Nephron progenitor cell (in vitro differentiated cells): ENCODE data around the gene ASH1L.

Experiments
- DNase-seq: peaks from one replicate; pipeline ENCODE4 v3.0.0; 2021
- H3K27ac Mint-ChIP-seq: 2 replicates; pipeline ENCODE4 v1.8.0; 2021; ENCODE audit warnings: mild to moderate bottlenecking, moderate library complexity, mixed read lengths
- H3K27me3 Mint-ChIP-seq: 2 replicates; pipeline ENCODE4 v1.8.0; 2021; ENCODE audit warnings: mild to moderate bottlenecking, low read depth, mixed read lengths; ENCODE audit not compliant: poor library complexity
- H3K36me3 Mint-ChIP-seq: 2 replicates; pipeline ENCODE4 v1.8.0; 2021; ENCODE audit warnings: low read depth, mixed read lengths
- H3K4me1 Mint-ChIP-seq: 2 replicates; pipeline ENCODE4 v1.8.0; 2021; ENCODE audit warnings: mixed read lengths
- H3K4me3 Mint-ChIP-seq: 2 replicates; pipeline ENCODE4 v1.8.0; 2021; ENCODE audit warnings: mild to moderate bottlenecking, moderate library complexity, mixed read lengths
- H3K9me3 Mint-ChIP-seq: 2 replicates; pipeline ENCODE4 v1.8.0; 2021; ENCODE audit warnings: mild to moderate bottlenecking, moderate library complexity, mixed read lengths
- TF ChIP-seq, protein P1 (sequence below): fragments of 200-600 bp; sonication (generic); IDR thresholded peaks from 2 replicates; pipeline ENCODE4 v1.5.0; 2021; ENCODE audit warnings: antibody characterized with exemption

ASH1L gene

GRCh38 chr1:155316922-155317321 is 245.7 kb downstream of the ASH1L start:
- Mint-ChIP-seq H3K9me3 (no peaks in the 10 kb centered on the region), H3K4me1 (peaks cover 37% of the 10 kb centered on the region), H3K36me3 (peaks cover 38% of the 10 kb centered on the region), H3K27me3 (peaks cover 8% of the 10 kb centered on the region), H3K27ac (peak overlapping the region; percentile 66), H3K4me3 (no peak overlapping the region)
- no peak for DNase-seq
- TF ChIP-seq, protein P1, sequence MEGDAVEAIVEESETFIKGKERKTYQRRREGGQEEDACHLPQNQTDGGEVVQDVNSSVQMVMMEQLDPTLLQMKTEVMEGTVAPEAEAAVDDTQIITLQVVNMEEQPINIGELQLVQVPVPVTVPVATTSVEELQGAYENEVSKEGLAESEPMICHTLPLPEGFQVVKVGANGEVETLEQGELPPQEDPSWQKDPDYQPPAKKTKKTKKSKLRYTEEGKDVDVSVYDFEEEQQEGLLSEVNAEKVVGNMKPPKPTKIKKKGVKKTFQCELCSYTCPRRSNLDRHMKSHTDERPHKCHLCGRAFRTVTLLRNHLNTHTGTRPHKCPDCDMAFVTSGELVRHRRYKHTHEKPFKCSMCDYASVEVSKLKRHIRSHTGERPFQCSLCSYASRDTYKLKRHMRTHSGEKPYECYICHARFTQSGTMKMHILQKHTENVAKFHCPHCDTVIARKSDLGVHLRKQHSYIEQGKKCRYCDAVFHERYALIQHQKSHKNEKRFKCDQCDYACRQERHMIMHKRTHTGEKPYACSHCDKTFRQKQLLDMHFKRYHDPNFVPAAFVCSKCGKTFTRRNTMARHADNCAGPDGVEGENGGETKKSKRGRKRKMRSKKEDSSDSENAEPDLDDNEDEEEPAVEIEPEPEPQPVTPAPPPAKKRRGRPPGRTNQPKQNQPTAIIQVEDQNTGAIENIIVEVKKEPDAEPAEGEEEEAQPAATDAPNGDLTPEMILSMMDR, result no peak

GRCh38 chr1:155313261-155313660 is 249.3 kb downstream of the ASH1L start:
- H3K27me3 Mint-ChIP-seq, result peaks cover 4% of the 10 kb centered on the region
- no peak overlapping the region for H3K4me3 Mint-ChIP-seq
- H3K36me3 Mint-ChIP-seq, result peaks cover 43% of the 10 kb centered on the region
- H3K9me3 Mint-ChIP-seq, result no peaks in the 10 kb centered on the region
- TF ChIP-seq, protein P1, result no peak
- H3K27ac Mint-ChIP-seq, result peak overlapping the region; percentile 18
- H3K4me1 Mint-ChIP-seq, result peaks cover 35% of the 10 kb centered on the region
- no peak for DNase-seq

DNA sequence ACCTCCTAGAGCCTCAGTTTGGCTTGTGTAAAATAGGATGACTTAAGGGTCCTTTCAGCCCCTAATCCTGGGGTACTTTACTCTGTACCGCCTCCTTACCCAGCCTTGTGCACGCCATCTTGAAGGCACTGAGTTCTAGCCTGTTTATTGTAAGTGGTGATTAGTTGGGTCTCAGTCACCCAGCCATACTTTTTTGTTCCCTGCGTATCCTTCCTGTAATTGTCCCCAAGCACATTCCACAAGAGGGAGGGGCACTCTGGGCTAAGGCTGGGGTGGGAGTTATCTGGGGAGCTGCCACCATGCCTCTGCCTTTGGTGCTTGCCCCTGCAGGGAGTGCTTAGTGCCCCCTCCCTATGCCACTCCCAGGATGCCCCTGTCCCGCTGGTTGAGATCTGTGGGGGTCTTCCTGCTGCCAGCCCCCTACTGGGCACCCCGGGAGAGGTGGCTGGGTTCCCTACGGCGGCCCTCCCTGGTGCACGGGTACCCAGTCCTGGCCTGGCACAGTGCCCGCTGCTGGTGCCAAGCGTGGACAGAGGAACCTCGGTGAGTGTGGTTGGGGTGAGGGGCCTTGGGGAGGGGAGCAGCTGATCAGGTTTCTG is 253.1 kb downstream of the ASH1L start:
- Mint-ChIP-seq H3K36me3 (peaks cover 36% of the 10 kb centered on the region), H3K9me3 (no peaks in the 10 kb centered on the region), H3K4me1 (peaks cover 45% of the 10 kb centered on the region), H3K4me3 (peak overlapping the region; percentile 98), H3K27me3 (peaks cover 6% of the 10 kb centered on the region), H3K27ac (peak overlapping the region; percentile 99)
- DNase-seq, result no peak
- TF ChIP-seq, protein P1, result no peak

- H3K36me3 Mint-ChIP-seq, result peaks cover 36% of the 10 kb centered on the region
- H3K27ac Mint-ChIP-seq, result peak within 1 kb of the TSS; percentile 99
- peak within 1 kb of the TSS; percentile 98 for H3K4me3 Mint-ChIP-seq
- H3K27me3 Mint-ChIP-seq, result peaks cover 6% of the 10 kb centered on the region
- no peaks in the 10 kb centered on the region for H3K9me3 Mint-ChIP-seq
- TF ChIP-seq, protein P1, result no peak
- H3K4me1 Mint-ChIP-seq, result peaks cover 45% of the 10 kb centered on the region
- DNase-seq, result peak; percentile 90
Measured at GRCh38 chr1:155308493-155309422, 253.8 kb downstream of the ASH1L start, which contains the start of gene FDPS. TSS of gene FDPS (plus strand) at chr1:155308866. CDS start at chr1:155309790, 924 bp downstream.

DNA sequence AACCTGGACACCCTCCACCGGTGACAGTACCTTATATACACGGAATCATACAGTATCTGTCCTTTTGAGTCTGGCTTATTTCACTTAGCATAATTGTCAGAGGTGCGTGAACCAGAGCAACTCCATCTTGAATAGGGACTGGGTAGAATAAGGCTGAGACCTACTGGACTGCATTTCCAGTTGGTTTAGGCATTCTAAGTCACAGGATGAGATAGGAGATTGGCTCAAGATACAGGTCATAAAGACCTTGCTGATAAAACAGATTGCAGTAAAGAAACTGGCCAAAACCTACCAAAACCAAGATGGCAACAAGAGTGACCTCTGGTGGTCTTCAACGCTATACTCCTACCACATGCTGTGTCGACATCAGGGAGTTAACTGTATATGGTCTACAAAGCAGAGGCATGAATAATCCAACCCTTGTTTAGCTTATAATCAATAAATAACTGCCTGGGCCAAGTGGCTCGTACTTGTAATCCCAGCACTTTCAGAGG is 255.3 kb downstream of the ASH1L start:
- H3K27ac Mint-ChIP-seq, result peak overlapping the region; percentile 32
- no peaks in the 10 kb centered on the region for H3K9me3 Mint-ChIP-seq
- DNase-seq, result no peak
- TF ChIP-seq, protein P1, result peak; percentile 42
- peaks cover 23% of the 10 kb centered on the region for H3K36me3 Mint-ChIP-seq
- no peak overlapping the region for H3K4me3 Mint-ChIP-seq
- peaks cover 6% of the 10 kb centered on the region for H3K27me3 Mint-ChIP-seq
- H3K4me1 Mint-ChIP-seq, result peaks cover 44% of the 10 kb centered on the region
